H9 (cell line): ENCODE data around the gene MEIS2. TPM values are rescaled to one million over a fixed set of nuclear protein-coding genes. Genes with fewer than 3 reads are reported as not detected.

Experiments
- DNase-seq: peaks from one replicate; pipeline ENCODE4 v3.0.0-alpha.2; 2017
- H2AFZ ChIP-seq: one replicate; pipeline ENCODE4 v1.6.1; 2013; ENCODE audit warnings: mild to moderate bottlenecking, low read length, control low read depth, moderate library complexity
- H2AK5ac ChIP-seq: 2 replicates; pipeline ENCODE4 v1.6.1; 2013; ENCODE audit warnings: low read length, control low read depth, mixed read lengths; ENCODE audit not compliant: insufficient read length
- H2BK120ac ChIP-seq: one replicate; pipeline ENCODE4 v1.6.1; 2013; ENCODE audit warnings: low read depth, mild to moderate bottlenecking, low read length, control low read depth, inconsistent platforms; ENCODE audit not compliant: poor library complexity, severe bottlenecking
- H2BK12ac ChIP-seq: 2 replicates; pipeline ENCODE4 v1.6.1; 2013; ENCODE audit warnings: low read length, control low read depth, mixed read lengths, low read depth; ENCODE audit not compliant: insufficient read length
- H2BK15ac ChIP-seq: 2 replicates; pipeline ENCODE4 v1.6.1; 2013; ENCODE audit warnings: low read depth, low read length, control low read depth
- H2BK20ac ChIP-seq: one replicate; pipeline ENCODE4 v1.6.1; 2013; ENCODE audit warnings: low read depth, mild to moderate bottlenecking, low read length, control low read depth, inconsistent platforms; ENCODE audit not compliant: poor library complexity, severe bottlenecking
- H2BK5ac ChIP-seq: 2 replicates; pipeline ENCODE4 v1.6.1; 2013; ENCODE audit warnings: low read length, control low read depth, mixed read lengths; ENCODE audit not compliant: insufficient read length
- H3K14ac ChIP-seq: 2 replicates; pipeline ENCODE4 v1.6.1; 2013; ENCODE audit warnings: low read length, control low read depth; ENCODE audit not compliant: insufficient read depth
- H3K18ac ChIP-seq: 2 replicates; pipeline ENCODE4 v1.6.1; 2013; ENCODE audit warnings: low read depth, mild to moderate bottlenecking, mixed read lengths, low read length, control low read depth; ENCODE audit not compliant: insufficient read length
- H3K23ac ChIP-seq: 2 replicates; pipeline ENCODE4 v1.6.1; 2013; ENCODE audit warnings: low read length, control low read depth, mixed read lengths, low read depth; ENCODE audit not compliant: insufficient read length
- H3K23me2 ChIP-seq: 2 replicates; pipeline ENCODE4 v1.6.1; 2013; ENCODE audit warnings: low read depth, mild to moderate bottlenecking, mixed read lengths, low read length, control low read depth; ENCODE audit not compliant: insufficient read length, poor library complexity, severe bottlenecking
- H3K27ac ChIP-seq: 2 replicates; pipeline ENCODE4 v1.5.1; 2013; ENCODE audit warnings: low read length, control low read depth, mixed read lengths, low read depth; ENCODE audit not compliant: insufficient read length
- H3K27me3 ChIP-seq: 2 replicates; pipeline ENCODE4 v1.6.1; 2013; ENCODE audit warnings: low read length, control low read depth, inconsistent platforms; ENCODE audit not compliant: insufficient read depth
- H3K4ac ChIP-seq: 2 replicates; pipeline ENCODE4 v1.6.1; 2013; ENCODE audit warnings: low read depth, mild to moderate bottlenecking, control low read depth, inconsistent platforms, low read length, moderate library complexity
- H3K4me1 ChIP-seq: 2 replicates; pipeline ENCODE4 v1.6.1; 2013; ENCODE audit warnings: low read length, control low read depth, inconsistent platforms; ENCODE audit not compliant: insufficient read depth
- H3K4me2 ChIP-seq: 2 replicates; pipeline ENCODE4 v1.6.1; 2013; ENCODE audit warnings: low read length, control low read depth, mixed read lengths; ENCODE audit not compliant: insufficient read length, insufficient read depth
- H3K56ac ChIP-seq: 2 replicates; pipeline ENCODE4 v1.6.1; 2013; ENCODE audit warnings: low read depth, mild to moderate bottlenecking, mixed read lengths, low read length, control low read depth; ENCODE audit not compliant: insufficient read length
- H3K79me1 ChIP-seq: 2 replicates; pipeline ENCODE4 v1.6.1; 2013; ENCODE audit warnings: low read depth, mild to moderate bottlenecking, moderate library complexity, low read length, control low read depth, inconsistent platforms; ENCODE audit not compliant: insufficient read depth, poor library complexity, severe bottlenecking
- H3K79me2 ChIP-seq: 2 replicates; pipeline ENCODE4 v1.6.1; 2013; ENCODE audit warnings: low read length, control low read depth, inconsistent platforms; ENCODE audit not compliant: insufficient read depth
- H3K9ac ChIP-seq: 2 replicates; pipeline ENCODE4 v1.6.1; 2013; ENCODE audit warnings: low read length, control low read depth, mixed read lengths; ENCODE audit not compliant: insufficient read length; ENCODE audit errors: extremely low read depth
- H3K9me3 ChIP-seq: one replicate; pipeline ENCODE4 v1.6.1; 2013; ENCODE audit warnings: low read depth, low read length, inconsistent platforms; ENCODE audit not compliant: control insufficient read depth
- H3T11ph ChIP-seq: one replicate; pipeline ENCODE4 v1.6.1; 2013; ENCODE audit warnings: mild to moderate bottlenecking, low read length, control low read depth, inconsistent platforms
- H4K20me1 ChIP-seq: one replicate; pipeline ENCODE4 v1.6.1; 2013; ENCODE audit not compliant: control insufficient read depth, insufficient read length, insufficient read depth
- H4K5ac ChIP-seq: 2 replicates; pipeline ENCODE4 v1.6.1; 2013; ENCODE audit warnings: low read depth, mild to moderate bottlenecking, mixed read lengths, low read length, control low read depth; ENCODE audit not compliant: insufficient read length
- H4K8ac ChIP-seq: replicated peaks from 2 replicates; pipeline ENCODE4 v1.6.1; 2013; ENCODE audit warnings: low read length, control low read depth, mixed read lengths, low read depth; ENCODE audit not compliant: insufficient read length
- H4K91ac ChIP-seq: 2 replicates; pipeline ENCODE4 v1.6.1; 2013; ENCODE audit warnings: low read depth, mild to moderate bottlenecking, moderate library complexity, mixed read lengths, low read length, control low read depth; ENCODE audit not compliant: insufficient read length
- H3K27ac Mint-ChIP-seq, 3 experiments: 2 replicates in 2 of 3; 3 replicates in 1 of 3; pipeline ENCODE4 v1.8.0; 2020 to 2021; ENCODE audit warnings: mixed read lengths in 3 of 3, mild to moderate bottlenecking in 1 of 3, moderate library complexity in 1 of 3
- H3K27me3 Mint-ChIP-seq: 2 replicates; pipeline ENCODE4 v1.8.0; 2021; ENCODE audit warnings: low read depth, mild to moderate bottlenecking, moderate library complexity, mixed read lengths
- H3K36me3 Mint-ChIP-seq, 3 experiments: 2 replicates in 2 of 3; 3 replicates in 1 of 3; pipeline ENCODE4 v1.8.0; 2020 to 2021; ENCODE audit warnings: low read depth in 3 of 3, mixed read lengths in 3 of 3; ENCODE audit not compliant: insufficient read depth in 1 of 3
- H3K4me1 Mint-ChIP-seq, 2 experiments: 2 replicates each; pipeline ENCODE4 v1.8.0; 2020; ENCODE audit warnings: mixed read lengths in 2 of 2
- H3K4me3 Mint-ChIP-seq, 2 experiments: 2 replicates in 1 of 2; 3 replicates in 1 of 2; pipeline ENCODE4 v1.8.0; 2020 to 2021; ENCODE audit warnings: mild to moderate bottlenecking in 2 of 2, mixed read lengths in 2 of 2, moderate library complexity in 1 of 2
- H3K9me3 Mint-ChIP-seq, 2 experiments: 2 replicates in 1 of 2; 3 replicates in 1 of 2; pipeline ENCODE4 v1.8.0; 2020; ENCODE audit warnings: mild to moderate bottlenecking in 2 of 2, mixed read lengths in 2 of 2, moderate library complexity in 1 of 2
- WGBS: extraction: QIAGEN DNeasy Blood & Tissue Kit; methylation state at CpG from one replicate; pipeline ENCODE4 v1.1.7; 2013; ENCODE audit warnings: missing lambda C conversion rate, low lambda C conversion rate, mixed read lengths; ENCODE audit not compliant: insufficient read length; ENCODE audit errors: extremely low coverage; 5-methylcytosine and 5-hydroxymethylcytosine counted together
- total RNA-seq: library from RNA; stranded (reverse); gene quantifications from 2 replicates; pipeline ENCODE4 v1.2.1, GENCODE V29; 2021
- TF ChIP-seq, protein P1 (sequence below): fragments of 200-600 bp; sonication (generic); conservative IDR thresholded peaks from 3 replicates; pipeline ENCODE4 v1.8.0; 2021; ENCODE audit warnings: antibody characterized with exemption, mild to moderate bottlenecking

MEIS2 gene
- total RNA-seq, 1 experiment from 2014 or later: 0.35 TPM

DNA sequence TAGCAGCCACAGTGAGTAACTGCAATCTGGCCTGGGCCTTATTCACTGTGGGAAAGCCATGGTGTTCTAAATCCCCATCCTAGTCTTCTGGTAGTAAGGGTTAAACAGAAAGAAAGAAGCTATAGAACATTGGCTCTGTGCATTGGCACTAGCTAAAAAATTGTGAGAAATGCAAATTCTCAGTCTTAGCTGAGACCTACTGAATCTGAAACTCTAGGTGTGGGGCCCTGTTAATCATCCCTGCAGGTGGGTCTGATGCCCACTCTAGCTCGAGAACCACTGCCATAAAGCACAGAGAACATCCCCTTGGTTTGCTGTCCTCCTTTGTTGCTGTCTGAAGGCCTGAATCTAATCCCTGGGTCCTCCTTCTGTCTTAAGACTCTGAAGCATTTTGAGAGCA is 59.3 kb downstream of the MEIS2 start:
- no peaks in the 10 kb centered on the region for H3K79me2 ChIP-seq
- TF ChIP-seq, protein P1, sequence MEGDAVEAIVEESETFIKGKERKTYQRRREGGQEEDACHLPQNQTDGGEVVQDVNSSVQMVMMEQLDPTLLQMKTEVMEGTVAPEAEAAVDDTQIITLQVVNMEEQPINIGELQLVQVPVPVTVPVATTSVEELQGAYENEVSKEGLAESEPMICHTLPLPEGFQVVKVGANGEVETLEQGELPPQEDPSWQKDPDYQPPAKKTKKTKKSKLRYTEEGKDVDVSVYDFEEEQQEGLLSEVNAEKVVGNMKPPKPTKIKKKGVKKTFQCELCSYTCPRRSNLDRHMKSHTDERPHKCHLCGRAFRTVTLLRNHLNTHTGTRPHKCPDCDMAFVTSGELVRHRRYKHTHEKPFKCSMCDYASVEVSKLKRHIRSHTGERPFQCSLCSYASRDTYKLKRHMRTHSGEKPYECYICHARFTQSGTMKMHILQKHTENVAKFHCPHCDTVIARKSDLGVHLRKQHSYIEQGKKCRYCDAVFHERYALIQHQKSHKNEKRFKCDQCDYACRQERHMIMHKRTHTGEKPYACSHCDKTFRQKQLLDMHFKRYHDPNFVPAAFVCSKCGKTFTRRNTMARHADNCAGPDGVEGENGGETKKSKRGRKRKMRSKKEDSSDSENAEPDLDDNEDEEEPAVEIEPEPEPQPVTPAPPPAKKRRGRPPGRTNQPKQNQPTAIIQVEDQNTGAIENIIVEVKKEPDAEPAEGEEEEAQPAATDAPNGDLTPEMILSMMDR: no peak
- no peak overlapping the region for H3K4me2 ChIP-seq
- no peak overlapping the region for H2BK5ac ChIP-seq
- no peak overlapping the region for H4K8ac ChIP-seq
- H3K14ac ChIP-seq: no peak overlapping the region
- no peak overlapping the region for H3K9ac ChIP-seq
- peaks cover 26 to 42% of the 10 kb centered on the region in 2 experiments for H3K4me1 Mint-ChIP-seq
- H2BK120ac ChIP-seq: no peak overlapping the region
- H3K27me3 Mint-ChIP-seq: no peaks in the 10 kb centered on the region; the same call in 1 of the 2 replicates
- no peak overlapping the region for H2AK5ac ChIP-seq
- no peak overlapping the region for H3K23ac ChIP-seq
- H3K9me3 Mint-ChIP-seq: peaks cover 0 to 3% of the 10 kb centered on the region in 2 experiments; a peak in 1 of 5 replicates
- no peak overlapping the region for H2BK20ac ChIP-seq
- DNase-seq: no peak
- H3K27ac ChIP-seq: no peak overlapping the region
- no peak overlapping the region for H3K18ac ChIP-seq
- H3K4ac ChIP-seq: no peak overlapping the region
- no peaks in the 10 kb centered on the region for H3K79me1 ChIP-seq
- H3K9me3 ChIP-seq: no peaks in the 10 kb centered on the region
- no peaks in the 10 kb centered on the region for H3K36me3 Mint-ChIP-seq
- no peak overlapping the region; a peak in 1 of 7 replicates for H3K27ac Mint-ChIP-seq
- H2BK15ac ChIP-seq: no peak overlapping the region
- H3K4me3 Mint-ChIP-seq: no peak overlapping the region
- no peak overlapping the region for H4K91ac ChIP-seq
- no peak overlapping the region for H3T11ph ChIP-seq
- no peaks in the 10 kb centered on the region for H3K27me3 ChIP-seq
- no peaks in the 10 kb centered on the region for H4K20me1 ChIP-seq
- no CpG with 5 or more reads among the region's 1 CpG for WGBS
- H3K4me1 ChIP-seq: peaks cover 3% of the 10 kb centered on the region; the same call in 1 of the 2 replicates
- H3K56ac ChIP-seq: no peak overlapping the region
- H2BK12ac ChIP-seq: no peak overlapping the region
- H4K5ac ChIP-seq: no peak overlapping the region
- no peak overlapping the region for H2AFZ ChIP-seq
- H3K23me2 ChIP-seq: no peaks in the 10 kb centered on the region
